ENCODE measurements around the gene LIPA. TPM values are rescaled to one million over a fixed set of nuclear protein-coding genes. Genes with fewer than 3 reads are reported as not detected.

The LIPA gene
- total and polyA plus RNA-seq, 2 of the 4 experiments (the other 2 are of a cell fraction): 23.1 to 31.9 TPM

DNA sequence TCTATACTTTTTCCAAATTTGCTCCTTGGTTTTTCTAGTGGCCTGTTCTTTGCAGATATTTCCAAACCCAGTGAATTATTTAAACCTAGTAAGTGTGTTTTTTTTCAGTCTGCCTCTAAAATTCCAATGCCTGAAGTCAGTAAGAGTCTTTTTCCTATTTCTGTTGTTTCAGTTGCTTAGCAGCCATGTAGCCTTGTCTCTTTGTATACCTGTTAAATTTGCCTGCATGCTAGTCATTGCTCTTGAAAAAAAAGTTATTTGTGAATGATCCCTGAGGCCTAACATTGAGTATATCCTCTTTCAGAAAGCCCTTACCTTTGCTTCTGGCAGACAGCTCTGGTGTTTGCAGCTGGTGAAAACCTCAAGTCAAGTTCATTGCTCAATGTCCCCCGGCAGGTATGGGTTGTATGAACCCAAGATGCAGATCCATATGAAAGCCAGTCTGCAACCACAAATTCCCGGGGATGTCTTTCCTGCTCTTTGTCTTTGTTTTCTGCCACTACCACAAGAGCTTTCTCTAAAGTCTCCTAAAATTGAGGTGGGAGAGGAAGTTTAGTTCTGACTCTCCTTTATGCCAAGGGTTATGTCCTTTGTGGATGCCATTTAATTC lies 80.2 kb downstream of the LIPA start:
- CTCF ChIA-PET: no interaction called here

More for the DNA sequence above, 80.2 kb downstream of the LIPA start:
- Histone ChIP-seq H3K14ac (replicated peaks; ENCODE audit: low read depth, low read length) (no peak overlapping the region), H4K91ac (ENCODE audit: insufficient read depth, low read depth, low read length) (no peak overlapping the region), H4K20me1 (ENCODE audit: insufficient read depth, low read length) (no peaks in the 10 kb centered on the region), H2AK5ac (ENCODE audit: low read depth, low read length) (no peak overlapping the region), H3K9me1 (ENCODE audit: insufficient read depth, low read length) (no peaks in the 10 kb centered on the region), H3K79me1 (ENCODE audit: low read depth in 1 of 2, low read length in 2 of 2) (no peaks in the 10 kb centered on the region), H2BK5ac (ENCODE audit: low read depth, low read length, poor library complexity, severe bottlenecking) (no peak overlapping the region), H4K8ac (ENCODE audit: low read depth in 2 of 2, low read length in 2 of 2) (no peak overlapping the region), H3K4me2 (ENCODE audit: low read depth, low read length) (no peak overlapping the region), H3K36me3 (ENCODE audit: control insufficient read depth, insufficient read depth, low read length) (no peaks in the 10 kb centered on the region), H3K9ac (ENCODE audit: low read depth, low read length) (no peak overlapping the region), H3K4me1 (ENCODE audit: control insufficient read depth, insufficient read depth, low read length) (peaks cover 2% of the 10 kb centered on the region), H2AK9ac (replicated peaks; ENCODE audit: low read depth, low read length, poor library complexity) (no peak overlapping the region), H3K56ac (ENCODE audit: extremely low read depth, insufficient read depth, low read length) (no peak overlapping the region), H3K27me3 (ENCODE audit: control insufficient read depth, insufficient read depth, low read length) (0 out of 2 replicates have a peak, but pooled peaks cover 1% of the 10 kb centered on the region), H2BK120ac (ENCODE audit: low read depth, low read length) (no peak overlapping the region), H3K4me3 (ENCODE audit: insufficient read depth, low read depth, low read length) (no peak overlapping the region), H4K5ac (ENCODE audit: low read depth, low read length) (no peak overlapping the region), H2AFZ (replicated peaks; ENCODE audit: low read length, poor library complexity) (no peak overlapping the region), H3K9me3 (ENCODE audit: control insufficient read depth, insufficient read depth, low read length) (no peaks in the 10 kb centered on the region), H2BK20ac (ENCODE audit: low read depth, low read length) (no peak overlapping the region), H2BK15ac (ENCODE audit: low read depth, low read length) (no peak overlapping the region), H3K27ac (ENCODE audit: insufficient read depth, low read length) (no peak overlapping the region), H3K18ac (ENCODE audit: low read depth, low read length) (no peak overlapping the region), H3K23ac (ENCODE audit: low read depth, low read length) (no peak overlapping the region), H3K4ac (ENCODE audit: low read depth, low read length) (no peak overlapping the region)
- WGBS, 2 experiments (ENCODE audit: extremely low coverage in 2 of 2, insufficient read length in 1 of 2): 100% methylated on average over 1 of the region's 2 CpGs; no CpG with 5 or more reads in 1 of the 2 experiments
- dilution Hi-C loops (cut with HindIII; ENCODE audit: low sequenced_read_pairs, unreplicated experiment): no loop called here
- intact Hi-C loops (cut with micrococcal nuclease): no loop called here
- no TSS peak for BruUV-seq (replicated peaks)
- in situ Hi-C loops (cut with MboI; ENCODE audit: low sequenced_read_pairs): no loop called here
- POLR2A ChIA-PET (ENCODE audit: unreplicated experiment): no interaction called here
- peak; percentile 64 for DNase-seq
- ATAC-seq (ENCODE audit: low read depth): 0 out of 2 replicates have a peak, but pooled peaks have one; percentile 24
- TF ChIP-seq CHD1 (IDR thresholded peaks at IDR 0.05; ENCODE audit: low read depth, low read length): no peak
- no peak for TF ChIP-seq FOS (IDR thresholded peaks at IDR 0.05; ENCODE audit: low read depth, low read length)
- TF ChIP-seq BHLHE40 (IDR thresholded peaks at IDR 0.05; ENCODE audit: low read depth, low read length): no peak
- no peak for TF ChIP-seq MAFK (IDR thresholded peaks at IDR 0.05; ENCODE audit: low read depth, low read length)
- TF ChIP-seq, protein P1, sequence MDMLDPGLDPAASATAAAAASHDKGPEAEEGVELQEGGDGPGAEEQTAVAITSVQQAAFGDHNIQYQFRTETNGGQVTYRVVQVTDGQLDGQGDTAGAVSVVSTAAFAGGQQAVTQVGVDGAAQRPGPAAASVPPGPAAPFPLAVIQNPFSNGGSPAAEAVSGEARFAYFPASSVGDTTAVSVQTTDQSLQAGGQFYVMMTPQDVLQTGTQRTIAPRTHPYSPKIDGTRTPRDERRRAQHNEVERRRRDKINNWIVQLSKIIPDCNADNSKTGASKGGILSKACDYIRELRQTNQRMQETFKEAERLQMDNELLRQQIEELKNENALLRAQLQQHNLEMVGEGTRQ (IDR thresholded peaks at IDR 0.05; ENCODE audit: low read depth, low read length): no peak
- no peak for TF ChIP-seq CEBPB (IDR thresholded peaks at IDR 0.05; ENCODE audit: low read depth, low read length)
- TF ChIP-seq MAZ (IDR thresholded peaks at IDR 0.05; ENCODE audit: borderline replicate concordance, low read depth, low read length): no peak
- TF ChIP-seq, protein P2, sequence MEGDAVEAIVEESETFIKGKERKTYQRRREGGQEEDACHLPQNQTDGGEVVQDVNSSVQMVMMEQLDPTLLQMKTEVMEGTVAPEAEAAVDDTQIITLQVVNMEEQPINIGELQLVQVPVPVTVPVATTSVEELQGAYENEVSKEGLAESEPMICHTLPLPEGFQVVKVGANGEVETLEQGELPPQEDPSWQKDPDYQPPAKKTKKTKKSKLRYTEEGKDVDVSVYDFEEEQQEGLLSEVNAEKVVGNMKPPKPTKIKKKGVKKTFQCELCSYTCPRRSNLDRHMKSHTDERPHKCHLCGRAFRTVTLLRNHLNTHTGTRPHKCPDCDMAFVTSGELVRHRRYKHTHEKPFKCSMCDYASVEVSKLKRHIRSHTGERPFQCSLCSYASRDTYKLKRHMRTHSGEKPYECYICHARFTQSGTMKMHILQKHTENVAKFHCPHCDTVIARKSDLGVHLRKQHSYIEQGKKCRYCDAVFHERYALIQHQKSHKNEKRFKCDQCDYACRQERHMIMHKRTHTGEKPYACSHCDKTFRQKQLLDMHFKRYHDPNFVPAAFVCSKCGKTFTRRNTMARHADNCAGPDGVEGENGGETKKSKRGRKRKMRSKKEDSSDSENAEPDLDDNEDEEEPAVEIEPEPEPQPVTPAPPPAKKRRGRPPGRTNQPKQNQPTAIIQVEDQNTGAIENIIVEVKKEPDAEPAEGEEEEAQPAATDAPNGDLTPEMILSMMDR (conservative IDR thresholded peaks at IDR 0.05; ENCODE audit: low read depth, low read length): no peak
- TF ChIP-seq, protein P3, sequence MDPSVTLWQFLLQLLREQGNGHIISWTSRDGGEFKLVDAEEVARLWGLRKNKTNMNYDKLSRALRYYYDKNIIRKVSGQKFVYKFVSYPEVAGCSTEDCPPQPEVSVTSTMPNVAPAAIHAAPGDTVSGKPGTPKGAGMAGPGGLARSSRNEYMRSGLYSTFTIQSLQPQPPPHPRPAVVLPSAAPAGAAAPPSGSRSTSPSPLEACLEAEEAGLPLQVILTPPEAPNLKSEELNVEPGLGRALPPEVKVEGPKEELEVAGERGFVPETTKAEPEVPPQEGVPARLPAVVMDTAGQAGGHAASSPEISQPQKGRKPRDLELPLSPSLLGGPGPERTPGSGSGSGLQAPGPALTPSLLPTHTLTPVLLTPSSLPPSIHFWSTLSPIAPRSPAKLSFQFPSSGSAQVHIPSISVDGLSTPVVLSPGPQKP (IDR thresholded peaks at IDR 0.05; ENCODE audit: borderline replicate concordance, low read depth, low read length): no peak
- TF ChIP-seq POLR2A (IDR thresholded peaks at IDR 0.05; ENCODE audit: low read depth, low read length): no peak
- no peak for TF ChIP-seq RAD21 (IDR thresholded peaks at IDR 0.05; ENCODE audit: low read length)
- no peak for TF ChIP-seq MXI1 (IDR thresholded peaks at IDR 0.05; ENCODE audit: borderline replicate concordance, low read depth, low read length)
- TF ChIP-seq RCOR1 (IDR thresholded peaks at IDR 0.05; ENCODE audit: insufficient replicate concordance, low read length): no peak
- no peak for TF ChIP-seq SMC3 (IDR thresholded peaks at IDR 0.05; ENCODE audit: low read depth, low read length)
- no peak for TF ChIP-seq RFX5 (IDR thresholded peaks at IDR 0.05; ENCODE audit: low read depth, low read length)
- no peak for TF ChIP-seq NFE2L2 (IDR thresholded peaks at IDR 0.05; ENCODE audit: low read depth, low read length)

Data from IMR-90 (cell line).